GM18519 (cell line): ENCODE results near the gene PTP4A1.

ENCODE experiments used
- ATAC-seq: cut with Tn5 transposase; IDR thresholded peaks from one replicate; pipeline ENCODE4 v1.9.1; 2021; ENCODE audit warnings: mild to moderate bottlenecking, moderate library complexity; ENCODE audit not compliant: unreplicated experiment, low FRiP score

The PTP4A1 gene

GRCh38 chr6:63554782-63555181 lies 17.5 kb upstream of the PTP4A1 start:
- no peak for ATAC-seq

- no peak for ATAC-seq
Measured at GRCh38 chr6:63556369-63556768, 15.9 kb upstream of the PTP4A1 start.

DNA sequence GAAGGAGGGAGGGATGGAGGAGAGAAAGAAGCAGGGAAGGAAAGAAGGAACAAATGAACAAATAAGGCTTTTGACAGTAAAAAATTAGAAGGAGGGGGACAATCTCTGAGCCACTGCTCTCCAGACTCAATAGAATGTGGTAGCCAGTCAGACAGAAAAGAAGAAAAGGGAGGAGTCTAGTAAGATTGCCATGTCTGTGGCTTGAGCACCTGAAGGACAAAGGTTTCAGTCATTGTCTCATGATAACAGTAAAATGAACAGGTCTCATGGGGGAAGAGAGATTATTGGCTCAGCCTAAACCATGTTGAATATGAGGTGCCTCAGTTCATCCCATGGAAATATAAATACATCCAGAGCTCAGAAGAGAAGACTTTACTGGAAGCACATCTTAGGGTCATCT lies 14.0 kb upstream of the PTP4A1 start:
- ATAC-seq = peak; percentile 58

GRCh38 chr6:63560801-63561287 lies 11.4 kb upstream of the PTP4A1 start:
- ATAC-seq = no peak

DNA sequence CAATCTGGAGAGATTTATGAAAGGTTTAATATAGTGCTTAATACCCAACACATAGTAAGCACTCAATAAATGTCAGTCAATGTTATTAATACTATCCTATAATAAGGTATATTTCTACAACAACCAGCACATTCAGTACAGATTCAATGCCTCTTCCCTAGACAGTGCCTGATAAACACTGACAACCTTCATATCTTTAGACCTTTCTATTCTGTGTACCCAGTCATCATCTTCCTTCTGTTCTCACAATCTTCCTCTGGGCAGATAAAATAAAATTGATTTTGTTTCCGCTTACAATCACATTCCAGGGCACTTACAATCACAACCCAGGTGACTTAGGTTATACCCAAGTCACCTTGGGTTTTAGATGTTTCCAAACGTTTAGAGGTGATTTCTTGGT lies 11.0 kb upstream of the PTP4A1 start:
- no peak for ATAC-seq

DNA sequence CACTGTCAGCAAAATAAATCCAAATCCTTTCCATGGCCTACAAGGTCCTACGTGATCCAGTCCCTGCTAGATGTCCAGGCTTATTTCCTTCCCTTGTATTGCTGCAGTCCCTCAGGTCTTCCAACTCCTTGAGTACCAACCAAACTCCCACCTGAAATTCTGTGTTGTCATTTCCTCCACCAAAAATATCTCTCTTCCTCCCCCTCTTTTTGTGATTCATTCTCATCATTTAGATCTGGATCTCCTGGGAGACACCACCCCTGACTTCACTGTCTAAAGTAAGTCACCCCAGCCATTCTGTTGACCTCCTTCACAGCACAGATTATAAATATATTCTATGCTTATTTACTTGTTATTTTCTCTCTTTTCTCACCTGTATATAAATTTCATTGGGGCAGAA lies 9.0 kb upstream of the PTP4A1 start:
- no peak for ATAC-seq

DNA sequence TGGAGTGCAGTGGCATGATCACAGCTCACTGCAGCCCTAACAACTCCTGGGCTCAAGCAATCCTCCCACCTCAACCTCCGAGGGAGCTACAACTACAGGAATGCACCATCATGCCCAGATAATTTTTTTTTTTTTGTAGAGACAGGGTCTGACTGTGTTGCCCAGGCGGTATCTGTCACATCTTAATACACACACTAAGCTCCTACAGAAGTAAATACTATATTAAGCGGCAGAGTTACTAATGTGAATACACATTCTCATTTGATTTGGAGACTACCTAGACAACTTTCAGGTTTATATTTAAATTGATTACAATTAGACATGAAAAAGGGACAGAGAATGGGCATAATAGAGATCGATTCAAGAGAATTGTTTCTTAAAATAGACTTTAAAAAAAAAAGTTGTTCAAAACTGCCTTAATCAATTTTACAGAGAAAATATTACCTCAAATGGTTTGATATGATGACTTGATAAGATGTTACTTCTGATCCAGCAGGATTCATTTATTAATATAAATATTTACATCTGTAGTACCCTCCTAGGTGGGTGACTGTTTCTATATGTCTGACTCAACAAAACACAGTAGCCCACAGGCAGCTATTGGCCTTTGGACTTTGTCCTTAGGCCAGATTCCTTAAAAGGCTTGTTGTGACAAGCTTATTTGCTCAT lies 7.1 kb upstream of the PTP4A1 start:
- no peak for ATAC-seq

- ATAC-seq = no peak
Measured at GRCh38 chr6:63565727-63566596, 6.3 kb upstream of the PTP4A1 start.

- no peak for ATAC-seq
Measured at GRCh38 chr6:63567966-63568365, 4.3 kb upstream of the PTP4A1 start.

DNA sequence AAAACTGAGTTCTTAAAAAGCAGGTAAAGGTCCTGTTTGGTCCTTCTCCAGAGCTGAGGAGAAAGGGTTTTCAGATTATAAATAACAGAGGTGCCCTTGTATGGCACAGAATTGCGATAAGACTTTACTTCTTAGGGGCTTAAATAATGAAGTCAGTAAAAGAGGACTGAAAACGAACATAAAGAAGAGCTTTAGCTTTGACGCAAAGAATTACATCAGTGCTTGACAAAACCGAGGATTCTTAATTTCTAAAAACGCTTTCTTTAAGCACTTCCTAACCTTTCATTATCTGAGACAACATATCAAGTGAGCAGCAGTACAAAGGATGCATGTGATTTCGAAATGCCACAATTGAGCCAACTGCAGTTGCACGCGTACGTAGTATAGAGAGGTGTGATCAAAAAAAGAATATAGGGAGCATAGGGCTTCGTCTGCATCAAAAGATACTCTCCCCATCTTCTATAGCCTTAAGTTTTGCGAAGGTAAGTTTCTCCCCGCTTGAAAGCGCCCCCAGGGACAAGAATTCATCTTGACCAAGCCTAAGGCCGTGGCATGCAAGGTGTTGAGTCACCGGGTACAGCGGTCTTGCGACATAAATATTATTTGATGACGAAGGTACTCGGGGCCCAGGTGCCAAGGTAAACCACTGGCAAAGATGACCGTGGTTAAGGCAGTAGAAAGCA lies 778 bp upstream of the PTP4A1 start:
- ATAC-seq = no peak

- no peak for ATAC-seq
Measured at GRCh38 chr6:63572747-63573075, 431 bp downstream of the PTP4A1 start.

DNA sequence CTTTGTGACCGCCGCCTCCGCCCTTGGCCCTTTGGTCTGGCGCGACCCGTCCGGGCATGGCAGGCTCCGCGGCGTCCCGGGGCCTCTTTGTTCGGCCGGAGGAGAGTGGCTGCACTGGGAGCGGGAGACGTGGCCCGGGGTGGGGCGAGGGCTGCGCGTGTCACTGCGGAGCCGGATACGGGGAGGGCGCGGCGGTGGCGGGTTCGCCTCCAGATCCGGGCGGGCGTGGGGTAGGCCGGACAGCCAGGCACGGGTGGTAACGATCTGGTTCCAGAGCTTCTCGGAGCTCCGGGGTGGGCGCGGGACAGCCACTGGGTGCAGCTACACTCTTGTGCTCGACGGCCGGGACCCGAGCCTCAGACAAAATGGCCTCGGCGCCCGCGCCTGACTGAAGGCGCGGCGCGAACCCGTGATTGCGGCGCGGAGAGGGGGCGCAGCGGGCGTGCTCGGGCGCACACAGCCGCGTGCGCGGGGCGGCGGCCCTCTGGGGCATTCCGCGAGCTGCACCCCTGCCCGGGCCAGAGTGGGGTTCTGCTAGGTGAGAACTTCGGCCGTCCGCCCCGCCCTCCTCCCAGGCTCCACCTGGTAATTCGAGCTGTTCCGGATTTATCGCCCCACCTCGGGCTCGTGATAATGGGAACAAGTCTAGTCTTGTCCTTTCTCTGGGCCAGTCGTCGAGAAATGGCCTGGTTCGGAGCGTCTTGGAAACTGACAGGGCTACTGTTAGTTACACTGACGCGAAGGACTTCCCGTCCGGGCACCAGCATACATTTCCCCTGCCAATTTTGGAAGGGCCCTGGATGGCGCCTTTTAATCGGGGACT lies 1.0 kb downstream of the PTP4A1 start:
- peak; percentile 31 for ATAC-seq

- ATAC-seq = no peak
Measured at GRCh38 chr6:63573899-63574553, 1.7 kb downstream of the PTP4A1 start.

DNA sequence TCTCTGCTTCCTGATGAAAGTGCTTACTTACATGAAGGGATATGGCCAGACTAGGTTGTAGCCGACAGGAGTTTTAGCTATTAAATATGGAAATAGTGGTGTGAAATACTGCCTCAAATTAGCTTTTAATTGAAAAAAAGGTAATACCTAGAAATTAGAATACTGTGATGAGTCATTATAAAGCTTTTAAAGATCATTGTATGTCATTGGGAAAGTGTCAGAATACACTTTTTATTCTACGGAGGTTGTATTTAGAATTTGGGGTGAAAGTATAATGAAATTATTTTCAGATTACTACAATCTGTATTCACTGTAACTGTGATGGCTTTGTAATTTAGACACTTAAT lies 2.2 kb downstream of the PTP4A1 start:
- no peak for ATAC-seq

DNA sequence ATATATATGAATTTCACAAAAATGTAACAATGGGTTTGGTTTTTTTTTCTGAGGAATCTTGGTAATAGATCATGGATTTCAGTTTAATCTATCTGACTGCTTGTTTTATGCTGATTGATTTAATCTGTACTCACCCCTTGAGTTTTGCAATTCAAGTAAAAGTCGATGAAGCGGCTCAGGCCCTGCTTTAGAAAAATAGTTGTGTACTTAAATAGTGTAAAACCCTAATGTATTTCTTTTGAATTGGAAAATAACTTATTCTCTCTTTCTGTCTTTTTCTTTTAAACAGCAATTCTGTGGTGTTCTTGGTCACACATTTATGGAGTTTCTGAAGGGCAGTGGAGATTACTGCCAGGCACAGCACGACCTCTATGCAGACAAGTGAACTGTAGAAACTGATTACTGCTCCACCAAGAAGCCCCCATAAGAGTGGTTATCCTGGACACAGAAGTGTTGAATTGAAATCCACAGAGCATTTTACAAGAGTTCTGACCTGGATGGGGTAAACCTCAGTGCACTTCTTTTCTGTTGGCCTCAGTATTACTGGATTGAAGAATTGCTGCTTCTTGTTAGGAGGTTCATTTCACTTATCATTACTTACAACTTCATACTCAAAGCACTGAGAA lies 4.0 kb downstream of the PTP4A1 start:
- ATAC-seq = no peak

DNA sequence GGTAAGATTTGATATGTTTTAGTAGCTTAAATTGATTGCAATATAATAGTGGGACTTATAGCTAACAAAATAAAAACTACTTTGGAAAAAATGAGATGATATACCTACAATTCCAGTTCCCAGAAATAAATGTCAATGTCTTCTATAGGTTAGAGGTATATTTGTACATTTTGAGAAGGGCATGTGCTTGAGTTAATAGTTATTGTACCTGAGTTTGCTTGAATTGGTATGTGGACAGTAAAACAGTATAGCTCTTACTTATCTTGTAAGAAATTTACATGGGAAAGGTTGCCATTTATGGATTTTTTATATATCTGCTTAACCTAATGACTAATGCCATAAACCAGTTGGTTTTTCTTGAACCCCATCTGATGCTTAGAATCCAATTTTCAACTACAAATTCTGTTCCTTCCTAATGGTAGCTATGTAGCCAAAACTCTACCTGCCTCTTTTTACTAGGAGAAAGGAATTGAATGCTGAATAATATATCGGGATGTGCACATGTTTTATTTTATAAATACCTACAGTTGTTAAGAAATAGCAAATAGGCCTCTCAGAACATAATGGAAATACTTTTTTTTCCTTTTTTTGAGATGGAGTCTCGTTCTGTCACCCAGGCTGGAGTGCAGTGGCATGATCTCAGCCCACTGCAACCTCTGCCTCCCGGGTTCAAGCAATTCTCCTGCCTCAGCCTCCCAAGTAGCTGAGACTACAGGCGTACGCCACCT lies 4.9 kb downstream of the PTP4A1 start:
- no peak for ATAC-seq

GRCh38 chr6:63578757-63579156 lies 6.5 kb downstream of the PTP4A1 start:
- ATAC-seq = no peak

DNA sequence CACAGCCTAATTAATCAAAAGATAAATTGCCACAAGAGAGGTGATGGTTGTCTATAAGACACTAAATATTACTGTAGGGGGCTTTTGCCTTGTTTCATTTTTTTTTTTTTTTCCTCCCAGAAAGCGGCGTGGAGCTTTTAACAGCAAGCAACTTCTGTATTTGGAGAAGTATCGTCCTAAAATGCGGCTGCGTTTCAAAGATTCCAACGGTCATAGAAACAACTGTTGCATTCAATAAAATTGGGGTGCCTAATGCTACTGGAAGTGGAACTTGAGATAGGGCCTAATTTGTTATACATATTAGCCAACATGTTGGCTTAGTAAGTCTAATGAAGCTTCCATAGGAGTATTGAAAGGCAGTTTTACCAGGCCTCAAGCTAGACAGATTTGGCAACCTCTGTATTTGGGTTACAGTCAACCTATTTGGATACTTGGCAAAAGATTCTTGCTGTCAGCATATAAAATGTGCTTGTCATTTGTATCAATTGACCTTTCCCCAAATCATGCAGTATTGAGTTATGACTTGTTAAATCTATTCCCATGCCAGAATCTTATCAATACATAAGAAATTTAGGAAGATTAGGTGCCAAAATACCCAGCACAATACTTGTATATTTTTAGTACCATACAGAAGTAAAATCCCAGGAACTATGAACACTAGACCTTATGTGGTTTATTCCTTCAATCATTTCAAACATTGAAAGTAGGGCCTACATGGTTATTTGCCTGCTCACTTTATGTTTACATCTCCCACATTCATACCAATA lies 7.8 kb downstream of the PTP4A1 start:
- no peak for ATAC-seq

GRCh38 chr6:63580704-63580961 lies 8.4 kb downstream of the PTP4A1 start:
- ATAC-seq = no peak
